Suprapubic skin (tissue), 3 donors: ENCODE data around the gene ZNF148.

ENCODE experiments used
- POLR2AphosphoS5 ChIP-seq, 3 donors: sonication (generic); formaldehyde crosslinking; IDR thresholded peaks; one replicate each; pipeline ENCODE4 v1.6.1; 2017; ENCODE audit warnings: antibody characterized with exemption in 3 of 3
- TF ChIP-seq, protein P1 (sequence below), 2 donors: fragments of 200-600 bp in 1 of 2; fragments of 450-650 bp in 1 of 2; sonication (generic) in 1 of 2; IDR thresholded peaks; one replicate each; pipeline ENCODE4 v1.5.1; 2016 to 2019; ENCODE audit warnings: antibody characterized with exemption in 2 of 2, mild to moderate bottlenecking in 1 of 2, moderate library complexity in 1 of 2

DNA sequence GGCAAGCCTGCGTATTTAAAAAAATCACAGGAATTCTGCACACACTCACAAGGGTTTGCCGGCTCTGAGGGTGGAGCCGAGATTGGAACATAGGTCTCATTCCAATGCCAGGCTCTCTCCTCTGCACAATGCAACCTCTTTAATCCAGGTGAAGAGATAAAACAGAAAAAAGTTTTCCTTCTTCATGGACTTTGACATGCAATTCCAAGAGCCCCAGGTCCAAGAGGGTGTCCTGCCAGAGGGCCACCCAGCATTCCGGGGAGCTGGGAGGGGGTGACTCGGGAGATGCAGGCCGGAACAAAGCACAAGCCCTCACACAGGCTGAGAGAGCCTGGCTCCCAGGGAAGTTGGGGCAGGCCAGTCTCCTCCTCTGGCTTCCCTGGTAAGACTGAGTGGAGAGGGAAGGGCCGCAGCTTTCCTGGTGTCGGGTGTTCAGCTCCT, 155.8 kb downstream of the ZNF148 start:
- TF ChIP-seq, protein P1, sequence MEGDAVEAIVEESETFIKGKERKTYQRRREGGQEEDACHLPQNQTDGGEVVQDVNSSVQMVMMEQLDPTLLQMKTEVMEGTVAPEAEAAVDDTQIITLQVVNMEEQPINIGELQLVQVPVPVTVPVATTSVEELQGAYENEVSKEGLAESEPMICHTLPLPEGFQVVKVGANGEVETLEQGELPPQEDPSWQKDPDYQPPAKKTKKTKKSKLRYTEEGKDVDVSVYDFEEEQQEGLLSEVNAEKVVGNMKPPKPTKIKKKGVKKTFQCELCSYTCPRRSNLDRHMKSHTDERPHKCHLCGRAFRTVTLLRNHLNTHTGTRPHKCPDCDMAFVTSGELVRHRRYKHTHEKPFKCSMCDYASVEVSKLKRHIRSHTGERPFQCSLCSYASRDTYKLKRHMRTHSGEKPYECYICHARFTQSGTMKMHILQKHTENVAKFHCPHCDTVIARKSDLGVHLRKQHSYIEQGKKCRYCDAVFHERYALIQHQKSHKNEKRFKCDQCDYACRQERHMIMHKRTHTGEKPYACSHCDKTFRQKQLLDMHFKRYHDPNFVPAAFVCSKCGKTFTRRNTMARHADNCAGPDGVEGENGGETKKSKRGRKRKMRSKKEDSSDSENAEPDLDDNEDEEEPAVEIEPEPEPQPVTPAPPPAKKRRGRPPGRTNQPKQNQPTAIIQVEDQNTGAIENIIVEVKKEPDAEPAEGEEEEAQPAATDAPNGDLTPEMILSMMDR (IDR thresholded peaks at IDR 0.05) = no peak
- TF ChIP-seq POLR2AphosphoS5 (IDR thresholded peaks at IDR 0.05) = no peak
